Left kidney (tissue), 2 donors: ENCODE results near the gene BMP8A. TPM values are rescaled to one million over a fixed set of nuclear protein-coding genes. Genes with fewer than 3 reads are reported as not detected.
"Not testable (repeated sequence)": the region's sequence is repeated elsewhere in the genome, so short reads cannot be mapped to it uniquely, and the experiment has no call there.

Experiments used
- DNase-seq: peaks from one replicate; pipeline ENCODE4 v3.0.0-alpha.2; 2013
- polyA plus RNA-seq: library from polyadenylated mRNA; unstranded; fragments of 120-200 nt; gene quantifications from one replicate; pipeline ENCODE4 v1.2.1, GENCODE V29; 2013; ENCODE audit not compliant: insufficient read length

BMP8A gene
- polyA plus RNA-seq, 1 donor = 0.53 TPM

- DNase-seq = no peak
Observed at GRCh38 chr1:39507230-39507928, 15.9 kb downstream of the BMP8A start.

GRCh38 chr1:39508266-39508665 lies 16.8 kb downstream of the BMP8A start:
- DNase-seq = no peak

- DNase-seq = no peak
Observed at GRCh38 chr1:39508857-39509305, 17.4 kb downstream of the BMP8A start.

GRCh38 chr1:39509360-39510009 lies 18.0 kb downstream of the BMP8A start:
- DNase-seq = no peak

GRCh38 chr1:39510570-39511186 lies 19.2 kb downstream of the BMP8A start:
- DNase-seq = not testable (repeated sequence)

- not testable (repeated sequence) for DNase-seq
Observed at GRCh38 chr1:39511477-39511876, 20.0 kb downstream of the BMP8A start.

- not testable (repeated sequence) for DNase-seq
Observed at GRCh38 chr1:39512234-39512847, 20.9 kb downstream of the BMP8A start.

GRCh38 chr1:39514710-39515124 lies 23.3 kb downstream of the BMP8A start:
- not testable (repeated sequence) for DNase-seq

- DNase-seq = not testable (repeated sequence)
Observed at GRCh38 chr1:39515131-39516086, 24.0 kb downstream of the BMP8A start.

- not testable (repeated sequence) for DNase-seq
Observed at GRCh38 chr1:39516841-39517240, 25.4 kb downstream of the BMP8A start.

GRCh38 chr1:39517936-39518335 lies 26.5 kb downstream of the BMP8A start:
- not testable (repeated sequence) for DNase-seq

- DNase-seq = not testable (repeated sequence)
Observed at GRCh38 chr1:39519376-39519775, 27.9 kb downstream of the BMP8A start.

- DNase-seq = not testable (repeated sequence)
Observed at GRCh38 chr1:39522221-39522620, 30.8 kb downstream of the BMP8A start.

GRCh38 chr1:39522661-39523567 lies 31.5 kb downstream of the BMP8A start:
- no peak for DNase-seq

- no peak for DNase-seq
Observed at GRCh38 chr1:39524171-39524570, 32.7 kb downstream of the BMP8A start.

GRCh38 chr1:39524591-39525365 lies 33.3 kb downstream of the BMP8A start:
- DNase-seq = no peak

- no peak for DNase-seq
Observed at GRCh38 chr1:39525366-39526165, 34.1 kb downstream of the BMP8A start.

GRCh38 chr1:39526466-39527189 lies 35.2 kb downstream of the BMP8A start:
- no peak for DNase-seq
